Neural cell (in vitro differentiated cells): ENCODE results near the gene RAB9A. TPM values are rescaled to one million over a fixed set of nuclear protein-coding genes. Genes with fewer than 3 reads are reported as not detected.

Source experiments
- H2AFZ ChIP-seq: fragments of 200-600, 300-800 bp; sonication (generic), shearing (Covaris generic); 2 replicates; pipeline ENCODE4 v1.6.0; 2014; ENCODE audit warnings: low read depth, mild to moderate bottlenecking, antibody characterized with exemption, low read length, moderate library complexity
- H3F3A ChIP-seq: fragments of 200-600 bp; shearing (Covaris generic); 2 replicates; pipeline ENCODE4 v1.6.1; 2016; ENCODE audit warnings: mild to moderate bottlenecking, moderate library complexity, mixed read lengths, antibody characterized with exemption, low read length; ENCODE audit not compliant: insufficient read depth, poor library complexity, severe bottlenecking
- H3K27ac ChIP-seq: fragments of 200-600, 300-800 bp; sonication (generic), shearing (Covaris generic); 2 replicates; pipeline ENCODE4 v1.5.1; 2014; ENCODE audit warnings: mild to moderate bottlenecking, low read length, moderate library complexity
- H3K27me3 ChIP-seq: fragments of 300-800, 200-600 bp; sonication (generic), shearing (Covaris generic); 2 replicates; pipeline ENCODE4 v1.6.0; 2014; ENCODE audit warnings: mild to moderate bottlenecking, low read depth, low read length, moderate library complexity; ENCODE audit not compliant: insufficient read depth
- H3K36me3 ChIP-seq: fragments of 300-800, 200-600 bp; sonication (generic), shearing (Covaris generic); 2 replicates; pipeline ENCODE4 v1.5.1; 2014; ENCODE audit warnings: mild to moderate bottlenecking, antibody characterized with exemption, low read length, moderate library complexity; ENCODE audit not compliant: insufficient read depth
- H3K4me2 ChIP-seq: fragments of 300-800, 200-600 bp; sonication (generic), shearing (Covaris generic); 2 replicates; pipeline ENCODE4 v1.6.0; 2014; ENCODE audit warnings: mild to moderate bottlenecking, low read length
- H3K4me3 ChIP-seq: fragments of 300-800, 200-600 bp; sonication (generic), shearing (Covaris generic); 2 replicates; pipeline ENCODE4 v1.5.1; 2014; ENCODE audit warnings: mild to moderate bottlenecking, low read length, moderate library complexity
- H3K79me2 ChIP-seq: fragments of 200-600 bp; shearing (Covaris generic); replicated peaks from 2 replicates; pipeline ENCODE4 v1.6.0; 2014; ENCODE audit warnings: mild to moderate bottlenecking, low read length, moderate library complexity; ENCODE audit not compliant: insufficient read depth
- H3K9ac ChIP-seq: fragments of 300-800, 200-600 bp; sonication (generic), shearing (Covaris generic); 2 replicates; pipeline ENCODE4 v1.6.1; 2016; ENCODE audit warnings: mild to moderate bottlenecking, low read length, mixed read lengths
- H3K9me2 ChIP-seq: fragments of 200-600 bp; shearing (Covaris generic); 2 replicates; pipeline ENCODE4 v1.6.1; 2016; ENCODE audit warnings: mild to moderate bottlenecking, low read length, mixed read lengths; ENCODE audit not compliant: insufficient read depth
- H3K9me3 ChIP-seq: fragments of 200-600, 300-800 bp; sonication (generic), shearing (Covaris generic); 2 replicates; pipeline ENCODE4 v1.6.1; 2016; ENCODE audit warnings: mild to moderate bottlenecking, mixed run types, low read length, moderate library complexity, mixed read lengths
- H4K20me1 ChIP-seq: fragments of 200-600 bp; shearing (Covaris generic); 2 replicates; pipeline ENCODE4 v1.6.1; 2016; ENCODE audit warnings: mild to moderate bottlenecking, mixed run types; ENCODE audit not compliant: insufficient read depth
- CTCF ChIP-seq: fragments of 450-650 bp; IDR thresholded peaks from 2 replicates; pipeline ENCODE4 v1.5.1; 2014; ENCODE audit warnings: antibody characterized with exemption, mild to moderate bottlenecking, moderate library complexity; ENCODE audit not compliant: poor library complexity, severe bottlenecking
- EP300 ChIP-seq: fragments of 450-650 bp; conservative IDR thresholded peaks from 2 replicates; pipeline ENCODE4 v1.6.1; 2014; ENCODE audit warnings: antibody characterized with exemption, mild to moderate bottlenecking, moderate library complexity; ENCODE audit not compliant: poor library complexity, severe bottlenecking
- EZH2 ChIP-seq: fragments of 200-600, 300-800 bp; shearing (Covaris generic), sonication (generic); IDR thresholded peaks from 2 replicates; pipeline ENCODE4 v1.6.1; 2014; ENCODE audit warnings: antibody characterized with exemption, low read length, borderline replicate concordance, mild to moderate bottlenecking; ENCODE audit not compliant: insufficient read depth, poor library complexity, severe bottlenecking
- MXI1 ChIP-seq: fragments of 450-650 bp; conservative IDR thresholded peaks from 2 replicates; pipeline ENCODE4 v1.6.1; 2014; ENCODE audit warnings: antibody characterized with exemption, mild to moderate bottlenecking; ENCODE audit not compliant: poor library complexity, severe bottlenecking
- POLR2AphosphoS5 ChIP-seq: IDR thresholded peaks from 2 replicates; pipeline ENCODE4 v1.6.1; 2012
- RAD21 ChIP-seq: fragments of 450-650 bp; conservative IDR thresholded peaks from 2 replicates; pipeline ENCODE4 v1.6.1; 2014; ENCODE audit warnings: antibody characterized with exemption, mild to moderate bottlenecking, moderate library complexity
- REST ChIP-seq: IDR thresholded peaks from 2 replicates; pipeline ENCODE4 v1.6.1; 2012; ENCODE audit warnings: borderline replicate concordance
- SMC3 ChIP-seq: fragments of 450-650 bp; conservative IDR thresholded peaks from 2 replicates; pipeline ENCODE4 v1.6.1; 2014; ENCODE audit warnings: antibody characterized with exemption, mild to moderate bottlenecking, moderate library complexity; ENCODE audit not compliant: poor library complexity
- TAF1 ChIP-seq: IDR thresholded peaks from 2 replicates; pipeline ENCODE4 v1.6.1; 2012; ENCODE audit warnings: low read depth
- polyA plus RNA-seq: library from polyadenylated mRNA; depleted of rRNA; stranded (reverse); fragments of >200 nt; gene quantifications from 2 replicates; pipeline ENCODE4 v1.2.3, GENCODE V29; 2014

Gene RAB9A
- polyA plus RNA-seq, 1 donor from 2014 or later, result 26.9 TPM

GRCh38 chrX:13681595-13681994 lies 7.3 kb upstream of the RAB9A start:
- Histone ChIP-seq H3K9me2 (no peaks in the 10 kb centered on the region), H2AFZ (no peak overlapping the region), H3K9ac (no peak overlapping the region), H3K36me3 (no peaks in the 10 kb centered on the region), H3K79me2 (no peaks in the 10 kb centered on the region), H3F3A (no peaks in the 10 kb centered on the region), H3K4me3 (no peak overlapping the region), H3K27ac (no peak overlapping the region), H3K4me2 (no peak overlapping the region), H3K9me3 (no peaks in the 10 kb centered on the region), H4K20me1 (no peaks in the 10 kb centered on the region), H3K27me3 (no peaks in the 10 kb centered on the region)
- no peak for TF ChIP-seq EZH2
- TF ChIP-seq TAF1, result no peak
- TF ChIP-seq SMC3, result no peak

GRCh38 chrX:13684361-13684760 lies 4.6 kb upstream of the RAB9A start:
- TF ChIP-seq SMC3, result no peak
- TF ChIP-seq POLR2AphosphoS5, result no peak
- no peak for TF ChIP-seq EZH2
- no peak for TF ChIP-seq TAF1
- TF ChIP-seq EP300, result no peak
- TF ChIP-seq RAD21, result no peak
- TF ChIP-seq REST, result no peak
- no peak for TF ChIP-seq MXI1
- no peak for TF ChIP-seq CTCF
- no peaks in the 10 kb centered on the region for H3K27me3 ChIP-seq
- no peak overlapping the region for H3K4me2 ChIP-seq

More at GRCh38 chrX:13684361-13684760, 4.6 kb upstream of the RAB9A start:
- Histone ChIP-seq H2AFZ (no peak overlapping the region), H3K9me2 (no peaks in the 10 kb centered on the region), H3K9me3 (no peaks in the 10 kb centered on the region), H3K36me3 (no peaks in the 10 kb centered on the region), H4K20me1 (no peaks in the 10 kb centered on the region), H3K4me3 (no peak overlapping the region), H3F3A (no peaks in the 10 kb centered on the region), H3K27ac (no peak overlapping the region), H3K9ac (no peak overlapping the region), H3K79me2 (peaks cover 7% of the 10 kb centered on the region)
